Transverse colon (tissue), 4 donors: Measurements from ENCODE around the gene RETREG1. TPM values are rescaled to one million over a fixed set of nuclear protein-coding genes. Genes with fewer than 3 reads are reported as not detected.
"Not testable (repeated sequence)": the region's sequence is repeated elsewhere in the genome, so short reads cannot be mapped to it uniquely, and the experiment has no call there.

Source experiments
- DNase-seq: peaks from one replicate; pipeline ENCODE4 v3.0.0-alpha.2; 2019
- H3K27ac ChIP-seq, 4 donors: fragments of 200-600 bp; sonication (generic); 2 replicates each; pipeline ENCODE4 v1.5.1; 2016 to 2018; ENCODE audit warnings: inconsistent platforms in 4 of 4
- H3K27me3 ChIP-seq: fragments of 200-600 bp; sonication (generic); 2 replicates; pipeline ENCODE4 v1.5.1; 2017; ENCODE audit warnings: inconsistent platforms
- H3K36me3 ChIP-seq, 4 donors: fragments of 200-600 bp; sonication (generic); 2 replicates each; pipeline ENCODE4 v1.5.1; 2017 to 2019; ENCODE audit warnings: inconsistent platforms in 4 of 4
- H3K4me1 ChIP-seq, 4 donors: fragments of 200-600 bp; sonication (generic); 2 replicates each; pipeline ENCODE4 v1.5.1; 2017 to 2020; ENCODE audit warnings: inconsistent platforms in 4 of 4
- H3K4me3 ChIP-seq, 4 donors: fragments of 200-600 bp; sonication (generic); 1 replicate in 1 of 4; 2 replicates in 3 of 4; pipeline versions ENCODE4 v1.5.1 to v1.6.1; 2017 to 2019; ENCODE audit warnings: inconsistent platforms in 4 of 4
- H3K9me3 ChIP-seq, 2 donors: fragments of 200-600 bp; sonication (generic); 2 replicates each; pipeline ENCODE4 v1.5.1; 2017 to 2019; ENCODE audit warnings: inconsistent platforms in 2 of 2
- EP300 ChIP-seq: sonication (generic); formaldehyde crosslinking; IDR thresholded peaks from one replicate; pipeline ENCODE4 v1.6.1; 2017; ENCODE audit warnings: antibody characterized with exemption, low read depth
- POLR2A ChIP-seq: fragments of 450-650 bp; IDR thresholded peaks from one replicate; pipeline ENCODE4 v1.6.1; 2016; ENCODE audit warnings: antibody characterized with exemption, mild to moderate bottlenecking, moderate library complexity
- POLR2AphosphoS5 ChIP-seq, 3 donors: sonication (generic); formaldehyde crosslinking; IDR thresholded peaks; one replicate each; pipeline ENCODE4 v1.6.1; 2016; ENCODE audit warnings: antibody characterized with exemption in 3 of 3
- WGBS, 2 donors: methylation state at CpG; one replicate each; pipeline ENCODE4 v1.1.5; 2018; ENCODE audit warnings: low coverage in 1 of 2; 5-methylcytosine and 5-hydroxymethylcytosine counted together
- in situ Hi-C, 4 donors: fragments of 200-750 bp; cut with MboI; loops; one replicate each; pipeline versions ENCODE4 v1.15.0 to v1.15.1; 2017; ENCODE audit warnings: low sequenced_read_pairs in 3 of 4, low pct_ligation_motif_present in 1 of 4, low pct_unique_long_range_greater_than_20kb in 1 of 4
- intact Hi-C: fragments of 100-400 bp; cut with DNase I; formaldehyde crosslinking; loops from one replicate; pipeline ENCODE4 v1.15.1; 2023; ENCODE audit warnings: low total_unique reads
- total RNA-seq, 4 donors: library from RNA; depleted of rRNA; stranded (reverse); fragments of >200 nt; gene quantifications; one replicate each; pipeline ENCODE4 v1.1.0, GENCODE V29; 2016
- TF ChIP-seq, protein P1 (sequence below), 5 experiments: fragments of 200-600 bp in 3 of 5; fragments of 450-650 bp in 2 of 5; sonication (generic) in 3 of 5; IDR thresholded peaks; 1 replicate in 2 of 5; 2 replicates in 3 of 5; pipeline ENCODE4 v1.5.1; 2016 to 2017; ENCODE audit warnings: antibody characterized with exemption in 5 of 5, inconsistent platforms in 3 of 5, mild to moderate bottlenecking in 2 of 5, moderate library complexity in 1 of 5

Gene RETREG1
- total RNA-seq, 4 donors from 2014 or later, result 33.2 to 93.5 (median 66.2) TPM

GRCh38 chr5:16446993-16447392 is 169.8 kb downstream of the RETREG1 start:
- in situ Hi-C loops, result no loop called here
- 86 to 92% methylated on average over 4 to 5 of the region's 5 CpGs for WGBS, 2 donors
- Histone ChIP-seq H3K4me1 (no peaks in the 10 kb centered on the region), H3K36me3 (peaks cover 0 to 42% (median 22%) of the 10 kb centered on the region in 4 donors), H3K27ac (no peak overlapping the region), H3K27me3 (no peaks in the 10 kb centered on the region), H3K4me3 (no peak overlapping the region), H3K9me3 (no peaks in the 10 kb centered on the region)
- no peak for DNase-seq
- intact Hi-C loops, result no loop called here
- TF ChIP-seq EP300 (no peak), POLR2AphosphoS5 (IDR thresholded peaks at IDR 0.05) (no peak), POLR2A (no peak)
- TF ChIP-seq, protein P1, sequence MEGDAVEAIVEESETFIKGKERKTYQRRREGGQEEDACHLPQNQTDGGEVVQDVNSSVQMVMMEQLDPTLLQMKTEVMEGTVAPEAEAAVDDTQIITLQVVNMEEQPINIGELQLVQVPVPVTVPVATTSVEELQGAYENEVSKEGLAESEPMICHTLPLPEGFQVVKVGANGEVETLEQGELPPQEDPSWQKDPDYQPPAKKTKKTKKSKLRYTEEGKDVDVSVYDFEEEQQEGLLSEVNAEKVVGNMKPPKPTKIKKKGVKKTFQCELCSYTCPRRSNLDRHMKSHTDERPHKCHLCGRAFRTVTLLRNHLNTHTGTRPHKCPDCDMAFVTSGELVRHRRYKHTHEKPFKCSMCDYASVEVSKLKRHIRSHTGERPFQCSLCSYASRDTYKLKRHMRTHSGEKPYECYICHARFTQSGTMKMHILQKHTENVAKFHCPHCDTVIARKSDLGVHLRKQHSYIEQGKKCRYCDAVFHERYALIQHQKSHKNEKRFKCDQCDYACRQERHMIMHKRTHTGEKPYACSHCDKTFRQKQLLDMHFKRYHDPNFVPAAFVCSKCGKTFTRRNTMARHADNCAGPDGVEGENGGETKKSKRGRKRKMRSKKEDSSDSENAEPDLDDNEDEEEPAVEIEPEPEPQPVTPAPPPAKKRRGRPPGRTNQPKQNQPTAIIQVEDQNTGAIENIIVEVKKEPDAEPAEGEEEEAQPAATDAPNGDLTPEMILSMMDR (IDR thresholded peaks at IDR 0.05), result no peak

GRCh38 chr5:16437977-16438376 is 178.8 kb downstream of the RETREG1 start:
- H3K27ac ChIP-seq, result no peak overlapping the region
- DNase-seq, result no peak
- H3K9me3 ChIP-seq, result no peaks in the 10 kb centered on the region
- 78 to 100% methylated on average over 1 of the region's 1 CpG for WGBS, 2 donors
- in situ Hi-C loops, result no loop called here
- no peaks in the 10 kb centered on the region for H3K4me1 ChIP-seq
- no peak for TF ChIP-seq POLR2A
- TF ChIP-seq EP300, result no peak
- no peak for TF ChIP-seq POLR2AphosphoS5 (IDR thresholded peaks at IDR 0.05)
- TF ChIP-seq, protein P1 (IDR thresholded peaks at IDR 0.05), result no peak
- H3K36me3 ChIP-seq, result no peaks in the 10 kb centered on the region
- no peaks in the 10 kb centered on the region for H3K27me3 ChIP-seq
- H3K4me3 ChIP-seq, result no peak overlapping the region
- intact Hi-C loops, result no loop called here

DNA sequence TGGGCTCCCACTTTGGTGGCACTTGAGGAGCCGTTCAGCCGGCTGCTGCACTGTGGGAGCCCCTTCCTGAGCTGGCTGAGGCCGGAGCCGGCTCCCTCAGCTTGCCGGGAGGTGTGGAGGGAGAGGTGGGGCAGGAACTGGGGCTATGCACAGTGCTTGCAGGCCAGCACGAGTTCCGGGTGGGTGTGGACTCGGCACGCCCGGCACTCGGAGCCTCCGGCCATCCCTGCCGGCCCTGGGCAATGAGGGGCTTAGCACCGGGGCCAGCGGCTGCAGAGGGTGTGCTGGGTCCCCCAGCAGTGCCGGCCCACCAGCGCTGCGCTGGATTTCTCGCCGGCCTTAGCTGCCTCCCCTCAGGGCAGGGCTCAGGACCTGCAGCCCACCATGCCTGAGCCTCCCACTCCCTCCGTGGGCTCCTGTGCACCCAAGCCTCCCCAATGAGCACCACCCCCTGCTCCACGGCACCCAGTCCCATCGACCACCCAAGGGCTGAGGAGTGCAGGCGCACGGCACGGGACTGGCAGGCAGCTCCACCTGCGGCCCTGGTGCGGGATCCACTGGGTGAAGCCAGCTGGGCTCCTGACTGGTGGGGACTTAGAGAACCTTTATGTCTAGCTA is 180.6 kb downstream of the RETREG1 start:
- DNase-seq, H3K27ac ChIP-seq, in situ Hi-C loops, H3K9me3 ChIP-seq, H3K36me3 ChIP-seq, H3K27me3 ChIP-seq, H3K4me3 ChIP-seq, H3K4me1 ChIP-seq, intact Hi-C loops: not testable (repeated sequence)
- WGBS, 2 donors, result 87% methylated on average over 28 of the region's 28 CpGs; no CpG with 5 or more reads in 1 of the 2 donors

GRCh38 chr5:16431490-16431889 is 185.3 kb downstream of the RETREG1 start:
- Histone ChIP-seq H3K27ac (no peak overlapping the region), H3K4me1 (no peaks in the 10 kb centered on the region), H3K9me3 (no peaks in the 10 kb centered on the region), H3K27me3 (no peaks in the 10 kb centered on the region), H3K4me3 (no peak overlapping the region), H3K36me3 (no peaks in the 10 kb centered on the region)
- no peak for DNase-seq
- TF ChIP-seq POLR2A, result no peak
- TF ChIP-seq, protein P1 (IDR thresholded peaks at IDR 0.05), result no peak
- no peak for TF ChIP-seq POLR2AphosphoS5 (IDR thresholded peaks at IDR 0.05)
- no peak for TF ChIP-seq EP300
- intact Hi-C loops (no loop called here), in situ Hi-C loops (no loop called here)
- WGBS, 2 donors, result 73% methylated on average over 2 of the region's 2 CpGs; no CpG with 5 or more reads in 1 of the 2 donors
